IPS DF 4.7 (cell line): ENCODE results near the gene OR6K2.

ENCODE experiments used
- DNase-seq: peaks from one replicate; pipeline ENCODE4 v3.0.0-alpha.2; 2013; ENCODE audit warnings: low spot score; ENCODE audit errors: extremely low read depth

Gene OR6K2

GRCh38 chr1:158686111-158687009 lies 14.1 kb downstream of the OR6K2 start, which contains the start of gene SPTA1:
Gene SPTA1 (minus strand): TSS chr1:158686715. CDS start chr1:158686517, 198 bp downstream.
- DNase-seq: no peak

DNA sequence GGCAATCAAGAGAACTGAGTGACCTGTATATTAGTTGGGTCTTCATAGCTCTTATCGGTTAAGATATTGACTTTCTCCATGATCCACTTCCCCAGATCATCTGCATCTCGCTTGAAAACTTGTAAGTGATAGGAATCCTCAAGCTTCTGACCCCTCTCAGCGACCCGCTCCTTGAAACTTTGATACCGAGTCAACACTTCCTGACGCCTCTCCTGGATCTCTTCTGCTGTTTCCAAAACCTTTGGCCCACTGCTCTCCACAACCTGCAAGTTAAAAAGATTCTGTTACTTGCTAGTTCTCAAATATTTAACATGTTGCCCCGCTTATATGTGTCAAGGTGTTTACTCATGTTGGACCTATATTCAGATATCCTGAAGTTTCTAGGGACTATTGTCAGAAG lies 15.4 kb downstream of the OR6K2 start:
- DNase-seq: no peak

DNA sequence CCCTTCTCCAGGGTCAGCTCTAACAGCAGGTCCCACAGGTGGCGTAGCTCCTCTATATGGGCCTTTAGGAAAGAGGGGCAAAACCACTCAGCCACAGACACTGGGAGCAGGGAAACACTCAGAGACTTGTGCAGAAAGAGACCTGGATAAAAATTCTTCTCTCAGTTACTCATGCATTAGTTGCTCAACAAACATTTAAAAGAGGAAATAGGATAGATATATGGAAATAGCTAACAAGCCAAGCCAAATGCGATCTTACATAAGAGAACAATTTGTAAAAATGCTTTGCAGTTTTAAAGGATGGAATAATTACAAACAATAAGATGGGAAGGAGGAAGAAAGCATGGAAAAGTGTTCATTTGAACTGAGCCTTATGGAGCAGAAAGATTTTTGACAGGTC lies 18.8 kb downstream of the OR6K2 start:
- DNase-seq: no peak

DNA sequence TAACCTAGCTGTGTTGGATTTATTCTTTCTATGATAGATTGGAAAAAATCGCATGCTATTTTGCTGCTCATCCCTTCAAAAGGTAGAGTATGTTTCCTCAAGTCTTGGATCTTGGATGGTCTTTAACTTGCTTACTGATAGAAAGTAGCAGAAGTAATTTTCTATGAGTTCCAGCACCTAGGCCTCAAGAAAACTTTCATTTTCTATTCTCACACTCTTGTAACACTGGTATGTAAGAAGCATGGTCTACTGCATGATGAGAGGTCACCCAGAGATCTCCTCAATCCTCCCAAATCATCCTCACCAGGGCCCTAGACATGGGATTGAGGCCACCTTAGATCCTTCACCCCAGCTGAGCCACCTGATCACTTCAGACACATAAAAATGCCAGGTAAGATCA lies 21.2 kb downstream of the OR6K2 start:
- no peak for DNase-seq

- no peak for DNase-seq
Observed at GRCh38 chr1:158675563-158676323, 24.7 kb downstream of the OR6K2 start.

- no peak for DNase-seq
Observed at GRCh38 chr1:158674302-158674701, 26.1 kb downstream of the OR6K2 start.

DNA sequence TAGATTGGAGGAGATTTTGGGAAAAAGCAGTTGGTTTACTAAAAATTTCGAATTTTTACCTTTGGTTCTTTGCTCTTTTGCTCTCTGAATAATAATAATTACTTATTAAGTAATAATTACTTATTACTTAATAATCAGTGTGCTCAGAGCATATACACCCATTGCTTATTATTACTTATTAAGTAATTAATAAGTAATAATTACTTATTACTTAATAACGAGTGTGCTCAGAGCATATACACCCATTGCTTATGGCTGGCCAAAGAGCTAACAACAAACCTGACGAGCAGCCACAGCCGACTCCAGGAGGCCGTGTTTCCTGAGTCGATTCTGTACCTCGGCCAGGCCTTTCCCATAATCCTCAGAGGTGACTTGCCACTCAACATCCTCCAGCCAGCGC lies 34.4 kb downstream of the OR6K2 start:
- DNase-seq: no peak

GRCh38 chr1:158654571-158654970 lies 45.9 kb downstream of the OR6K2 start:
- no peak for DNase-seq

GRCh38 chr1:158654086-158654485 lies 46.4 kb downstream of the OR6K2 start:
- DNase-seq: no peak

DNA sequence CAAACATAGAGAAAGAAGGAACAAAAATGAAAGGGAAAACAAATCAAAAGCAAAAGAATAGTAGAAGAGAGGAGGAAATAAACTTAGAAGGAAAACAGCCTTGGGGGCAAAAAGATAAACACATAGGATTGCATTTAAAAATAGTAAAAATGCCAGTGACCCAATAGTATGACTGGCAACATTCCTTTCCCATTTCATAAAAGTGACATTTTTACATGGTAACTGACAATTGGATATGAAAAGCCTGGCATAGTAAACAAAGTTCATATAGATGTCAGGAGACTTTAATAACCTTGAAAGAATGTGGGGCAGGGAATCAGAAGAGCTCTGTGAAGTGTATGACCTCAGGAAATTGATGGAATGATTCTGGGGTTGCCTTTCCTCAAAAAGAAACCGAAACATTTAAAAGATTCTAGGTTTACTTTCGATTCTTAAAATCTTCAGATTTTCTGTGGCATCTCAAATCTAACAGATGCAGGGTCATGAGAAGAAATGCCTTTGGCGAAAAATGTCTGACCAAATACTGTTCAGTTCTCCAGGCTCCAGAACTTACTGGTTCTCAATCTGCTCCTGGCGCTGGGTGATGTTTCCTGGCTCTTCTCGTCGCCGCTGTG lies 47.6 kb downstream of the OR6K2 start:
- DNase-seq: no peak
